ENCODE results near the gene FSIP1.

The FSIP1 gene

GRCh38 chr15:39651881-39652280 lies 130.8 kb downstream of the FSIP1 start:
- no peak for TF ChIP-seq CTCF (IDR thresholded peaks at IDR 0.05; ENCODE audit: low read depth, low read length)
- no peak for DNase-seq (ENCODE audit: extremely low read depth, low read depth)

- DNase-seq (ENCODE audit: extremely low read depth, low read depth): no peak
- TF ChIP-seq CTCF (IDR thresholded peaks at IDR 0.05; ENCODE audit: low read depth, low read length): no peak
Measured at GRCh38 chr15:39651295-39651694, 131.3 kb downstream of the FSIP1 start.

DNA sequence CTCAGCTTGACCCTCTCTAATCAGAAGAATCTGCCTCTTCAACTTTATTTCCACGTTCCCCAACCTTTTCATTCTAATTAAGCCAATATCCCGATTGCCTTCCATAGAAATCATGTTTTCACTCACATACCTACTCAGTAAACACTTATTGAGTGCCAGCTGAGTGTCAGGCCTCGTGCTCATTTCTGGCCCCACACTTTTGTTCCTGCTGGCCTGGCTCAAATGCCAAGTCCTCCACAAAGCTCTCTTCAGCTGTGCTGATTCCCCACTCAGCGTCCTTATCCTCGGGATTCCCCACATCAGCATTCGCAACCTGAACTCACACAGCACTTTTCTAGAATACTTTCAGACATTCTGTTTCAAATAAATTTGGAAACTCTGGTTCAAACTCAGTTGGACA lies 132.9 kb downstream of the FSIP1 start:
- TF ChIP-seq CTCF (IDR thresholded peaks at IDR 0.05; ENCODE audit: low read depth, low read length): no peak
- DNase-seq (ENCODE audit: extremely low read depth, low read depth): no peak

- no peak for TF ChIP-seq CTCF (IDR thresholded peaks at IDR 0.05; ENCODE audit: low read depth, low read length)
- no peak for DNase-seq (ENCODE audit: extremely low read depth, low read depth)
Measured at GRCh38 chr15:39646425-39646824, 136.2 kb downstream of the FSIP1 start.

DNA sequence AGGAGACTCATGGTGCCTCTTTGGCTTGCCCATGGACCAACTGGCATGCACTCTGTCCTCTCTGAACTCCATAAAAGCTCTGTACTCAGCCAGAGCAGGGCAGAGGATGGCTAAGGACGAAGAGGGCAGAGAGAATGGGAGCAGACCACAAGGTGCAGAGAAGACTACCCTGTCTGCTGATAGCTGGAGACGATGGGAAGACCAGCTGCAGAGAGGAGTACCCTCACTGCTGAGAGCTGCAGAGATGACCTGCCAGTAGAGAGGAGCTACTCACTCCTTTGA lies 136.7 kb downstream of the FSIP1 start:
- TF ChIP-seq CTCF (IDR thresholded peaks at IDR 0.05; ENCODE audit: low read depth, low read length): no peak

DNA sequence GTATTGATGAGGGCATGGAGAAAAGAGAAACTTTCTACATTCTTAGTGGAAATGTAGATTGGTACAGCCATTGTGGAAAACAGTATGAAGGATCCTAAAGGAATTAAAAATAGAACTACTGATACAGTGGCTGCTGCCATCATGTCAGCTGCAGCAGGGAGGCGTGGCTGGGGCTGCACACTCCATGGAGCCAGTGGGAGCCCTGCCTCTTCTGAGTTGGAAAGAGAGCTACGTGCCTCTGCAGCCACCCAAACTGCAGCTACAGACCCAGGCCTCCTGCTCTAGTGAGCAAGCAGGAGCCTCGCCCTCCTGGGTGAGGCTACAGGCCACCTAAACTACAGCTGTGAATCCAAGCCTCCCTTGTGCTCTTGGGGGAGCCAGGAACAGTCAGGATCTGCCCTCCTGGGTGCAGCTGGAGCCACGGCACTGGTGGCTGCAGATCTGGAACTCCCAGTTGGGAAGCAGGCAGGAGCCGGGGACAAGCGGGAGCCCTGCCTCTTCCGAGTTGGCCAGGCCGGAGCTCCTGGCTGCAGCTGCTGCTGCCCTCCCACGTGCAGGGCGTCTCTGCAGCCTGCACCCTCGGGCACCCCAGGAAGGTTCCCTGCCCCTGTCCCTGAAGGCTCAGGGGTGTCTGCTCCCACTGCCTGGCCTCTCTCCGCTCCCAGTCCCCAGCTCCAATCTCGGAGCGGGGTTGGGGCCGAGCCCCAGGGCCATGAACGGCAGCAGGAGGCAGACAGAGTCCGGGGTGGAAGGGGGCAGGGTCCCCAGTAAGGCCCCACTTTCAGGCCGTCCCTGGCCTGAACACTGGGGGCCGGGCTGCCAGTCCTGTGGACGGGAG lies 137.3 kb downstream of the FSIP1 start:
- TF ChIP-seq CTCF (IDR thresholded peaks at IDR 0.05; ENCODE audit: low read depth, low read length): no peak
- no peak for DNase-seq (ENCODE audit: extremely low read depth, low read depth)

More for the DNA sequence above, 136.7 kb downstream of the FSIP1 start:
- no peak for DNase-seq (ENCODE audit: extremely low read depth, low read depth)

DNA sequence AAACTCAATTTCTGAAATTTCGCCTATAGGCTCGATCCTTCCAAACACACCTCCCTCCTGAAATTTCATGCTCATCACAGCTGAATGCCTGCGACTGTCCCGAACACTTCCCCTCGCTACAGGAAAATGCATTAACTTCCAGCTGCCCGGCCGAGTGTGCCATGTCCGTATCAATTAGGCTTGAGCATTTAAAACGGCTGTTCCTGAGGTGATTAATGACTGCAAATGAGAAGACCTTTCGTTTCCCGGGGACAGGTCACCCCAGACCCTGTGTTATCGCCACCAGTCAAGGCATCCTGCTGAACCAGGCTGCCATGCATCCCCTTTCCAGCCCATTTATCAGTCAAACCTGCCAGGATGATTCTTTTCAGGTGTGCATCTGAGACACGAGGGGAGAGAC lies 138.5 kb downstream of the FSIP1 start:
- TF ChIP-seq CTCF (IDR thresholded peaks at IDR 0.05; ENCODE audit: low read depth, low read length): no peak
- no peak for DNase-seq (ENCODE audit: extremely low read depth, low read depth)
